Measurements from ENCODE around the gene GRID2IP.
A peak's percentile ranks its signal among the peaks of the same experiment; 100 is the strongest.

Gene GRID2IP

GRCh38 chr7:6508539-6508938 lies 42.7 kb downstream of the GRID2IP start:
- no peak overlapping the region for H3K4me3 ChIP-seq (ENCODE audit: low read length)
- H3K36me3 ChIP-seq (ENCODE audit: control insufficient read depth, low read depth, low read length) = no peaks in the 10 kb centered on the region
- no peak overlapping the region for H3K27ac ChIP-seq (ENCODE audit: low read length)
- H3K9me3 ChIP-seq (ENCODE audit: control insufficient read depth, low read depth, low read length) = no peaks in the 10 kb centered on the region
- H3K9ac ChIP-seq (ENCODE audit: low read length) = no peak overlapping the region
- no peaks in the 10 kb centered on the region for H3K27me3 ChIP-seq (ENCODE audit: control insufficient read depth, insufficient read depth, low read length)
- H3K4me1 ChIP-seq (ENCODE audit: control insufficient read depth, low read depth, low read length) = no peaks in the 10 kb centered on the region

- H3K27me3 ChIP-seq (ENCODE audit: control insufficient read depth, insufficient read depth, low read length) = peaks cover under 1% of the 10 kb centered on the region
- no peaks in the 10 kb centered on the region for H3K36me3 ChIP-seq (ENCODE audit: control insufficient read depth, low read depth, low read length)
- H3K27ac ChIP-seq (ENCODE audit: low read length) = no peak overlapping the region
- no peaks in the 10 kb centered on the region for H3K9me3 ChIP-seq (ENCODE audit: control insufficient read depth, low read depth, low read length)
- no peak overlapping the region for H3K9ac ChIP-seq (ENCODE audit: low read length)
- H3K4me3 ChIP-seq (ENCODE audit: low read length) = no peak overlapping the region
- H3K4me1 ChIP-seq (ENCODE audit: control insufficient read depth, low read depth, low read length) = no peaks in the 10 kb centered on the region
These were observed 43.4 kb downstream of the GRID2IP start for GRCh38 chr7:6507906-6508305.

- Histone ChIP-seq H3K4me3 (ENCODE audit: low read length) (no peak overlapping the region), H3K36me3 (ENCODE audit: control insufficient read depth, low read depth, low read length) (no peaks in the 10 kb centered on the region), H3K9me3 (ENCODE audit: control insufficient read depth, low read depth, low read length) (no peaks in the 10 kb centered on the region), H3K27me3 (ENCODE audit: control insufficient read depth, insufficient read depth, low read length) (peaks cover 11% of the 10 kb centered on the region), H3K4me1 (ENCODE audit: control insufficient read depth, low read depth, low read length) (no peaks in the 10 kb centered on the region), H3K27ac (ENCODE audit: low read length) (no peak overlapping the region), H3K9ac (ENCODE audit: low read length) (no peak overlapping the region)
These were observed 45.3 kb downstream of the GRID2IP start for GRCh38 chr7:6505685-6506559.

GRCh38 chr7:6504996-6505395 lies 46.3 kb downstream of the GRID2IP start:
- no peaks in the 10 kb centered on the region for H3K4me1 ChIP-seq (ENCODE audit: control insufficient read depth, low read depth, low read length)
- peaks cover 11% of the 10 kb centered on the region for H3K27me3 ChIP-seq (ENCODE audit: control insufficient read depth, insufficient read depth, low read length)
- no peaks in the 10 kb centered on the region for H3K9me3 ChIP-seq (ENCODE audit: control insufficient read depth, low read depth, low read length)
- H3K27ac ChIP-seq (ENCODE audit: low read length) = no peak overlapping the region
- H3K4me3 ChIP-seq (ENCODE audit: low read length) = peak overlapping the region; percentile 62
- H3K36me3 ChIP-seq (ENCODE audit: control insufficient read depth, low read depth, low read length) = no peaks in the 10 kb centered on the region
- H3K9ac ChIP-seq (ENCODE audit: low read length) = peak overlapping the region; percentile 22

GRCh38 chr7:6502886-6503285 lies 48.4 kb downstream of the GRID2IP start:
- H3K9me3 ChIP-seq (ENCODE audit: control insufficient read depth, low read depth, low read length) = no peaks in the 10 kb centered on the region
- no peak overlapping the region for H3K27ac ChIP-seq (ENCODE audit: low read length)
- no peak overlapping the region for H3K9ac ChIP-seq (ENCODE audit: low read length)
- peak overlapping the region; percentile 62 for H3K4me3 ChIP-seq (ENCODE audit: low read length)
- H3K27me3 ChIP-seq (ENCODE audit: control insufficient read depth, insufficient read depth, low read length) = peaks cover 11% of the 10 kb centered on the region
- no peaks in the 10 kb centered on the region for H3K4me1 ChIP-seq (ENCODE audit: control insufficient read depth, low read depth, low read length)
- H3K36me3 ChIP-seq (ENCODE audit: control insufficient read depth, low read depth, low read length) = no peaks in the 10 kb centered on the region

GRCh38 chr7:6501586-6502564 lies 49.4 kb downstream of the GRID2IP start:
- Histone ChIP-seq H3K27ac (ENCODE audit: low read length) (no peak overlapping the region), H3K27me3 (ENCODE audit: control insufficient read depth, insufficient read depth, low read length) (peaks cover 11% of the 10 kb centered on the region), H3K9ac (ENCODE audit: low read length) (no peak overlapping the region), H3K9me3 (ENCODE audit: control insufficient read depth, low read depth, low read length) (no peaks in the 10 kb centered on the region), H3K36me3 (ENCODE audit: control insufficient read depth, low read depth, low read length) (no peaks in the 10 kb centered on the region), H3K4me3 (ENCODE audit: low read length) (no peak overlapping the region), H3K4me1 (ENCODE audit: control insufficient read depth, low read depth, low read length) (no peaks in the 10 kb centered on the region)

- Histone ChIP-seq H3K9ac (ENCODE audit: low read length) (no peak overlapping the region), H3K4me1 (ENCODE audit: control insufficient read depth, low read depth, low read length) (no peaks in the 10 kb centered on the region), H3K27me3 (ENCODE audit: control insufficient read depth, insufficient read depth, low read length) (peaks cover 11% of the 10 kb centered on the region), H3K9me3 (ENCODE audit: control insufficient read depth, low read depth, low read length) (no peaks in the 10 kb centered on the region), H3K36me3 (ENCODE audit: control insufficient read depth, low read depth, low read length) (no peaks in the 10 kb centered on the region), H3K27ac (ENCODE audit: low read length) (no peak overlapping the region), H3K4me3 (ENCODE audit: low read length) (no peak overlapping the region)
These were observed 50.6 kb downstream of the GRID2IP start for GRCh38 chr7:6500691-6501090.

- Histone ChIP-seq H3K36me3 (ENCODE audit: control insufficient read depth, low read depth, low read length) (no peaks in the 10 kb centered on the region), H3K9me3 (ENCODE audit: control insufficient read depth, low read depth, low read length) (no peaks in the 10 kb centered on the region), H3K4me3 (ENCODE audit: low read length) (no peak overlapping the region), H3K9ac (ENCODE audit: low read length) (no peak overlapping the region), H3K4me1 (ENCODE audit: control insufficient read depth, low read depth, low read length) (no peaks in the 10 kb centered on the region), H3K27me3 (ENCODE audit: control insufficient read depth, insufficient read depth, low read length) (peaks cover 11% of the 10 kb centered on the region), H3K27ac (ENCODE audit: low read length) (no peak overlapping the region)
These were observed 53.3 kb downstream of the GRID2IP start for GRCh38 chr7:6497994-6498393.

- Histone ChIP-seq H3K4me3 (ENCODE audit: low read length) (no peak overlapping the region), H3K4me1 (ENCODE audit: control insufficient read depth, low read depth, low read length) (no peaks in the 10 kb centered on the region), H3K9ac (ENCODE audit: low read length) (no peak overlapping the region), H3K36me3 (ENCODE audit: control insufficient read depth, low read depth, low read length) (no peaks in the 10 kb centered on the region), H3K9me3 (ENCODE audit: control insufficient read depth, low read depth, low read length) (no peaks in the 10 kb centered on the region), H3K27me3 (ENCODE audit: control insufficient read depth, insufficient read depth, low read length) (peaks cover 7% of the 10 kb centered on the region), H3K27ac (ENCODE audit: low read length) (no peak overlapping the region)
These were observed 53.7 kb downstream of the GRID2IP start for GRCh38 chr7:6497637-6497905.

GRCh38 chr7:6496842-6497636 lies 54.2 kb downstream of the GRID2IP start:
- H3K9ac ChIP-seq (ENCODE audit: low read length) = no peak overlapping the region

GRCh38 chr7:6495597-6496262 lies 55.5 kb downstream of the GRID2IP start:
- H3K27ac ChIP-seq (ENCODE audit: low read length) = no peak overlapping the region
- H3K4me1 ChIP-seq (ENCODE audit: control insufficient read depth, low read depth, low read length) = no peaks in the 10 kb centered on the region
- H3K4me3 ChIP-seq (ENCODE audit: low read length) = no peak overlapping the region
- no peaks in the 10 kb centered on the region for H3K9me3 ChIP-seq (ENCODE audit: control insufficient read depth, low read depth, low read length)
- no peaks in the 10 kb centered on the region for H3K36me3 ChIP-seq (ENCODE audit: control insufficient read depth, low read depth, low read length)
- H3K9ac ChIP-seq (ENCODE audit: low read length) = no peak overlapping the region
- H3K27me3 ChIP-seq (ENCODE audit: control insufficient read depth, insufficient read depth, low read length) = no peaks in the 10 kb centered on the region

More at GRCh38 chr7:6496842-6497636, 54.2 kb downstream of the GRID2IP start:
- H3K36me3 ChIP-seq (ENCODE audit: control insufficient read depth, low read depth, low read length) = no peaks in the 10 kb centered on the region
- H3K27ac ChIP-seq (ENCODE audit: low read length) = no peak overlapping the region
- no peak overlapping the region for H3K4me3 ChIP-seq (ENCODE audit: low read length)
- H3K27me3 ChIP-seq (ENCODE audit: control insufficient read depth, insufficient read depth, low read length) = peaks cover 2% of the 10 kb centered on the region
- H3K9me3 ChIP-seq (ENCODE audit: control insufficient read depth, low read depth, low read length) = no peaks in the 10 kb centered on the region
- no peaks in the 10 kb centered on the region for H3K4me1 ChIP-seq (ENCODE audit: control insufficient read depth, low read depth, low read length)
